ENCODE measurements around the gene NIPAL3.

- no peak for TF ChIP-seq CTCF (IDR thresholded peaks at IDR 0.05; ENCODE audit: poor library complexity, severe bottlenecking)
- no peak for TF ChIP-seq POLR2AphosphoS5 (IDR thresholded peaks at IDR 0.05)
- TF ChIP-seq TAF1 (IDR thresholded peaks at IDR 0.05; ENCODE audit: low read depth), result no peak
These were observed 34.7 kb downstream of the NIPAL3 start for GRCh38 chr1:24450316-24450715.
